GM12872 (cell line): Measurements from ENCODE around the gene RPTOR.

Experiments
- TF ChIP-seq, protein P1 (sequence below): IDR thresholded peaks from 3 replicates; pipeline ENCODE4 v1.5.1; 2011; ENCODE audit warnings: low read depth, mild to moderate bottlenecking, low read length, moderate library complexity; ENCODE audit not compliant: insufficient read depth

Gene RPTOR

DNA sequence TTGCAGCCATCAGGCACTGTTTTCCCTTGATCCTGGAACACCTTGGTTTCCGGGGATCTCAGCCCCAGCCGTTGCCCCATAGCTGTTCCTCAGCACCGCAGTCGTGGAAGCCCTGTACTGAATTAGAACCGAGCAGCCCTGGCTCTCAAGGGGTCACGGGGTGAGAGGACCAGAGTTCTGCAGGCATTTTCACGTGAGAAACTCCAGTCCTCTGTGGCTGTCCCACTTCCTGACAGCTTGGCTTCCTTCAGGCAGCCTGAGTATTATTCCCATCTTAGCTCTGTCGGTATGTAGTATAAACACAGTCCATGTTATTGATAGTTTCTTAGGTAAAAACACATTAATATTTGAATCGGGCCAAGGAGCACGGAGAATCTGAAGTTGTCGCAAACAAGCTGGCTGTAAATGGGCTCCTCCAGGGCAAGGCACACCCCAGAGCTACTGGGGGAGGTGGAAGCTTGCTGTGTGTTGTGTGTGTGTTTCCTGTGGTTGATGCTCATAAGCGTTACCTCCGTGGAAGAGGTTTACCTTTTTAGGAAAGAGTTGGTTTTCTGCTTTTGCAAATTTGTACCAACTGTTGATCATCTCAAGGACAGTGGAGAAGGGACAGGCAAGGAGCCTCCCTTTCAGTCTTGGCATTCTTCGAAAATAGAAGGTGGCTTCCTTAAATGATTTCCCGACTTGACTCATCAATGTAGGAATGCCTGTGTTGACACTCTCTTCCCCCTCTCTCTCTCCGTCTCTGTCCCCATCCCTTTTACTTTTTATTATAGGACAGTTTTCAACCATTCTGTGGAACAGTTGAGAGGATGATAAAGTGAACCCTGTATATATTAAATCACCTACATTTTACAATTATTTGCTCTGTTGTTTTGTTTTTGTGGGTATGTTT, 238.1 kb downstream of the RPTOR start:
- TF ChIP-seq, protein P1, sequence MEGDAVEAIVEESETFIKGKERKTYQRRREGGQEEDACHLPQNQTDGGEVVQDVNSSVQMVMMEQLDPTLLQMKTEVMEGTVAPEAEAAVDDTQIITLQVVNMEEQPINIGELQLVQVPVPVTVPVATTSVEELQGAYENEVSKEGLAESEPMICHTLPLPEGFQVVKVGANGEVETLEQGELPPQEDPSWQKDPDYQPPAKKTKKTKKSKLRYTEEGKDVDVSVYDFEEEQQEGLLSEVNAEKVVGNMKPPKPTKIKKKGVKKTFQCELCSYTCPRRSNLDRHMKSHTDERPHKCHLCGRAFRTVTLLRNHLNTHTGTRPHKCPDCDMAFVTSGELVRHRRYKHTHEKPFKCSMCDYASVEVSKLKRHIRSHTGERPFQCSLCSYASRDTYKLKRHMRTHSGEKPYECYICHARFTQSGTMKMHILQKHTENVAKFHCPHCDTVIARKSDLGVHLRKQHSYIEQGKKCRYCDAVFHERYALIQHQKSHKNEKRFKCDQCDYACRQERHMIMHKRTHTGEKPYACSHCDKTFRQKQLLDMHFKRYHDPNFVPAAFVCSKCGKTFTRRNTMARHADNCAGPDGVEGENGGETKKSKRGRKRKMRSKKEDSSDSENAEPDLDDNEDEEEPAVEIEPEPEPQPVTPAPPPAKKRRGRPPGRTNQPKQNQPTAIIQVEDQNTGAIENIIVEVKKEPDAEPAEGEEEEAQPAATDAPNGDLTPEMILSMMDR, result no peak

DNA sequence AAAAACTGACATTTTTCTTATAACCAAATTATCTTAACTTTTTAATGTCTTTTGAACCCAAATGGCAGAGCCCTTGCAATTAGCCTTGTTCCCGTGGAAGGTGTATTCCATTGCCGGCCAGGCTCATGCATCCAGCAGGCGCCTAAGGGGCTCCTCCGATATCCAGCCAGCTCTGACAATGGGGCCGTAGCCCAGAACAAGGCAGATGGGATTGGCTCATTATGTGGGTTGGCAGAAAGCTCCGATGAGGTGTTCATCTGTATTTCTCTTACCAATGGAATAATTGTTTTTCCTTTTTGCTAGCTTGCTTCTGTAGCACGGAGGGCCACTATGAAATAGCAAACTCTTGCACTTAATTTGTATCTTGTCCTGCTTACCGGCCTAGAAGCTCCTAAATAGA, 238.8 kb downstream of the RPTOR start:
- TF ChIP-seq, protein P1, result no peak

DNA sequence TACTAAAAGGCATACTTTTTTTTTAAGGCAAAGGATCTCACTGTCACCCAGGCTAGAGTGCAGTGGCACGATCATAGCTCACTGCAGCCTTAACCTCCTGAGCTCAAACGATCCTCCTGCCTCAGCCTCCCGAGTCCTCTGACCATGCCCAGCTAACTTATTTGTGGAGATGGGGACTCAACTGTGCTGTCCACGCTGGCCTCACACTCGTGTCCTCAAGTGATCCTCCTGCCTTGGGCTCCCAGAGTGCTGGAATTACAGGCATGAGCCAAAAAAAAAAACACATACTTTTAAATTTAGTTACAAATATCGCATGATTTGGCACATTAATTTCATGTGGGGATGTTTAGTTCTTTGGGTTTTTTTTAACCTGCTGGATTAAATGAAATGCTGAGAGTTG, 239.3 kb downstream of the RPTOR start:
- TF ChIP-seq, protein P1, result no peak

DNA sequence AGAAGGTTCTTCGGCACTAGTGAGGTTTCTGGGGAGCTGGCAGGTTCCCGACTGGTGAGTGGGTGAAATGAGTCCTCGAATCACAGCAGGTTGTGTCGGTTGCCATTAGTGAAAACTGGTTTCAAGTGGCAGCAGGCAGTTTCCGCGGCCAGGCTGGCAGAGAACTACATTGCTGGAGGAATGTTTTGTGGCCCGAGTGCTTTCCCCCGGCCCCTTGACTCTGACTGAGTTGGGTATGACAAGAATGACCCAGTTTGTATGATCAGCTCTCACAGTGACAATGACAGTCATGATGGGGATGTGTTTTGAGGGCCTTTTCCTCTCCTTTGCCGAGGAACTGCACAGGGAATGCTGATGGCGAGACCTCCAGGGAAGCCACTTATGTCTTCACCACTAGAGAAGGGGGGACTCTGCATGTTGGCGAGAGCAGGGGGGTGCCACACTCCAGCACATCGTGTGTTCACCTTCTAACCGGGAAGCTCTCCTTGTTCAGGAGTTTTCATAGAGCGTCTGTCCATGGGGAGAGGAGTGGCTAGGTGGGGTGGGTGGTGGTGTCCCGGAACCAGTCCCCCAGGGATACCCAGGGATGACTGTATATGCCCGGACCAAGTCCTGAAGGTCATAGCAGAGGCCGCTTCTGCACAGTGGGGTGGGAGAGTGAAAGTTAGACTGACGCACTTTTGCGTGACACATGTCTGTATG, 241.0 kb downstream of the RPTOR start:
- TF ChIP-seq, protein P1, result no peak

DNA sequence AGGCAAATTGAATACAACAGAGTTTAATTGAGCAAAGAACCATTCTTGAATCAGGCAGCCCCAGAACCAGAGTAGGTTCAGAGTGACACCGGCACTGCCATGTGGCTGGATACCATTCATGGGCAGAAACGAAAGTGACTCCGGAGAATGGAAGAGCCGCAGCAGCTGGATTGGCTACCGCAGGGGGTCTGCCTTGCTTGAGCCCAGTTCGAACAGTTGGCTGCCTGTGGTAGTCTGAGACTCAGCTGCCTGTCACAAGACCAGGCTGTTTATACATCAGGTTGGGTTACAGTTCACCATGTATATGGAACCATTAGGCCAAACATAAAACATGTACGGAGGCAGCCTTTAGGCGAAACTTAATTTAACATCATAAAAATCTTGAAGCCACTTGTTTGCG, 241.8 kb downstream of the RPTOR start:
- TF ChIP-seq, protein P1, result no peak

DNA sequence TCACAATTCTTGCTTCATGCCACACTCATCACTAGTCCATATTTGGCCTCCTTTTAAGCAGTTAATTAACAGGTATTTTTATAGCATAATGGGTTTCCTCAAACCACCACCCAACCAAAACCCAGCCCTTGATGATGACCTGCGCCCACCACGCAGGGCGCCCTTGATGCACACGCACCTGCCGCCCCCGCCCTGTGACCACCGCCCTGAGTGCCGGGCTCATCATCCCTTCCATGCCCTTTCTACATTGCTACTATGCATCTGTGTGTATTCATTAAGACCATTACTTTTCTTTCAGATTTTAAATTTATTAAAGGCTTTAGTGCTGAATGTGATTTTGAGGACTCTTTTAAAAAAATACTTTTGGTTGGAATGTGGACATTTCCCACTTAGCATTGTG, 242.2 kb downstream of the RPTOR start:
- TF ChIP-seq, protein P1, result no peak

DNA sequence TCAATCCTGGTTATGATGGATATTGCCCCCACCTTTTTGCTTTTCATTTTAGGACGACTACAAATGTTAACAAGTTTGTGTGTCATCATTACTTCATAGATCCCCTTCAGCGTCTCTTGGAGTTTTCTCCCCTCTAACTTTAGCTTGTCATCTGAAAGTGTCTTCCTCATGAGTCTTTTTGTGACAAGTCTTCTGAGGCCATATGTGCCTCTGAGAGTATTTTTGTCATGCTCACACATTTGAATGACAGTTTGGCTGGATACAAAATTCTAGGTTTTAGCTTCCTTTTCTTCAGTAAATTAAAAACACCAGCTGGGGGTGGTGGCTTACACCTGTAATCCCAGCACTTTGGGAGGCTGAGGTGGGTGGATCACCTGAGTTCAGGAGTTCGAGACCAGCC, 243.2 kb downstream of the RPTOR start:
- TF ChIP-seq, protein P1, result no peak
